Upper lobe of right lung (tissue), 1 donor: ENCODE results near the gene ACSF2. TPM values are rescaled to one million over a fixed set of nuclear protein-coding genes. Genes with fewer than 3 reads are reported as not detected.

Source experiments
- ATAC-seq: fragments of 200-7000 bp; cut with Tn5 transposase; one replicate; pipeline ENCODE4 v1.9.1; 2020; ENCODE audit warnings: mild to moderate bottlenecking, moderate library complexity
- DNase-seq: peaks from one replicate; pipeline ENCODE4 v3.0.0-alpha.2; 2020
- H3K27ac ChIP-seq: fragments of 200-600 bp; one replicate; pipeline ENCODE4 v1.8.0; 2022
- H3K27me3 ChIP-seq: fragments of 200-600 bp; one replicate; pipeline ENCODE4 v1.8.0; 2022; ENCODE audit warnings: mild to moderate bottlenecking
- H3K36me3 ChIP-seq: fragments of 200-600 bp; one replicate; pipeline ENCODE4 v1.8.0; 2022
- H3K4me1 ChIP-seq: fragments of 200-600 bp; one replicate; pipeline ENCODE4 v1.8.0; 2022
- H3K4me3 ChIP-seq: fragments of 200-600 bp; one replicate; pipeline ENCODE4 v1.8.0; 2022; ENCODE audit warnings: mild to moderate bottlenecking
- H3K9me3 ChIP-seq: fragments of 200-600 bp; one replicate; pipeline ENCODE4 v1.8.0; 2022
- CTCF ChIP-seq: fragments of 200-600 bp; IDR thresholded peaks from one replicate; pipeline ENCODE4 v1.8.0; 2022; ENCODE audit warnings: antibody characterized with exemption
- intact Hi-C: fragments of 100-400 bp; cut with DNase I; formaldehyde crosslinking; loops from one replicate; pipeline ENCODE4 v1.11.0; 2022
- total RNA-seq: library from RNA; stranded (reverse); fragmentation: NEBNext Ultra II Directional; extraction: Animal tissue kit (Norgen Biotek cat#: 25700); gene quantifications from one replicate; pipeline ENCODE4 v1.2.1, GENCODE V29; 2021
- donor health status: DM: no; HTN: yes; CAD: no; lungs with severe emphysema.

The ACSF2 gene
- total RNA-seq, 1 donor from 2014 or later: 73.9 TPM

GRCh38 chr17:50421308-50422051 lies 4.5 kb upstream of the ACSF2 start:
- Histone ChIP-seq H3K27ac (peak overlapping the region; percentile 64), H3K4me3 (peak overlapping the region; percentile 34), H3K36me3 (no peaks in the 10 kb centered on the region), H3K27me3 (no peaks in the 10 kb centered on the region), H3K4me1 (peaks cover 30% of the 10 kb centered on the region), H3K9me3 (no peaks in the 10 kb centered on the region)
- intact Hi-C loops: no loop called here
- DNase-seq (no peak), ATAC-seq (no peak)
- TF ChIP-seq CTCF: no peak

GRCh38 chr17:50422738-50423137 lies 3.3 kb upstream of the ACSF2 start:
- intact Hi-C loops: no loop called here
- Histone ChIP-seq H3K27ac (no peak overlapping the region), H3K4me1 (peaks cover 43% of the 10 kb centered on the region), H3K4me3 (no peak overlapping the region), H3K36me3 (no peaks in the 10 kb centered on the region), H3K9me3 (no peaks in the 10 kb centered on the region), H3K27me3 (no peaks in the 10 kb centered on the region)
- ATAC-seq: no peak
- TF ChIP-seq CTCF: no peak
- no peak for DNase-seq

- ATAC-seq: peak; percentile 32
- Histone ChIP-seq H3K4me3 (no peak overlapping the region), H3K27ac (no peak overlapping the region), H3K4me1 (peaks cover 49% of the 10 kb centered on the region), H3K36me3 (no peaks in the 10 kb centered on the region), H3K27me3 (no peaks in the 10 kb centered on the region), H3K9me3 (no peaks in the 10 kb centered on the region)
- DNase-seq: no peak
- TF ChIP-seq CTCF: no peak
- intact Hi-C loops: no loop called here
Measured at GRCh38 chr17:50423553-50424159, 2.4 kb upstream of the ACSF2 start.

- Histone ChIP-seq H3K36me3 (no peaks in the 10 kb centered on the region), H3K27ac (peak overlapping the region; percentile 78), H3K4me3 (no peak overlapping the region), H3K9me3 (no peaks in the 10 kb centered on the region), H3K27me3 (no peaks in the 10 kb centered on the region), H3K4me1 (peaks cover 49% of the 10 kb centered on the region)
- intact Hi-C loops: no loop called here
- no peak for TF ChIP-seq CTCF
- no peak for ATAC-seq
- DNase-seq: no peak
Measured at GRCh38 chr17:50424246-50424995, 1.6 kb upstream of the ACSF2 start.

GRCh38 chr17:50424996-50425681 lies 879 bp upstream of the ACSF2 start:
- intact Hi-C loops: no loop called here
- peak overlapping the region; percentile 78 for H3K27ac ChIP-seq
- H3K36me3 ChIP-seq: no peaks in the 10 kb centered on the region
- H3K4me1 ChIP-seq: peaks cover 49% of the 10 kb centered on the region
- no peaks in the 10 kb centered on the region for H3K27me3 ChIP-seq
- H3K4me3 ChIP-seq: peak overlapping the region; percentile 87
- ATAC-seq: no peak
- TF ChIP-seq CTCF: no peak
- no peaks in the 10 kb centered on the region for H3K9me3 ChIP-seq
- DNase-seq: no peak
